ENCODE measurements around the gene PLEKHG1.

The PLEKHG1 gene

DNA sequence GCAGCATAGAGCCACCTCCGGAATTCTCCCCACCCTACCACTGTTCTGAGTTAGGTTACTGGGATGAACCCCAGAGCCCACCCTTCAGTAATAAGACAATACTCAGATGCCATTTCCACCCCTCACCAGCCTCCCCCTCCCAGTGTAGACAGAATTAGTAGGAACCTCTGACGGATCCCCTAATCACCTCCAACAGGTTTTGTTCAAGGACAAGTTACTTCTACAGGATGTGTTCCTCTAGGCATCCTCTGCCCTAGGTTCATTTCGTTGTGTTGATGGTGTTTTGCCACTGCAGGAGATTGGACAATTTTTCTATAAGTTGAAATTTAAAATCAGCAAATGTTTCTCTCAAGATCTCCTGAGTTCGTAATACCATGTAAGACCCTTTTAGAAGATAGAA is 22.8 kb downstream of the PLEKHG1 start:
- DNase-seq = no peak

DNA sequence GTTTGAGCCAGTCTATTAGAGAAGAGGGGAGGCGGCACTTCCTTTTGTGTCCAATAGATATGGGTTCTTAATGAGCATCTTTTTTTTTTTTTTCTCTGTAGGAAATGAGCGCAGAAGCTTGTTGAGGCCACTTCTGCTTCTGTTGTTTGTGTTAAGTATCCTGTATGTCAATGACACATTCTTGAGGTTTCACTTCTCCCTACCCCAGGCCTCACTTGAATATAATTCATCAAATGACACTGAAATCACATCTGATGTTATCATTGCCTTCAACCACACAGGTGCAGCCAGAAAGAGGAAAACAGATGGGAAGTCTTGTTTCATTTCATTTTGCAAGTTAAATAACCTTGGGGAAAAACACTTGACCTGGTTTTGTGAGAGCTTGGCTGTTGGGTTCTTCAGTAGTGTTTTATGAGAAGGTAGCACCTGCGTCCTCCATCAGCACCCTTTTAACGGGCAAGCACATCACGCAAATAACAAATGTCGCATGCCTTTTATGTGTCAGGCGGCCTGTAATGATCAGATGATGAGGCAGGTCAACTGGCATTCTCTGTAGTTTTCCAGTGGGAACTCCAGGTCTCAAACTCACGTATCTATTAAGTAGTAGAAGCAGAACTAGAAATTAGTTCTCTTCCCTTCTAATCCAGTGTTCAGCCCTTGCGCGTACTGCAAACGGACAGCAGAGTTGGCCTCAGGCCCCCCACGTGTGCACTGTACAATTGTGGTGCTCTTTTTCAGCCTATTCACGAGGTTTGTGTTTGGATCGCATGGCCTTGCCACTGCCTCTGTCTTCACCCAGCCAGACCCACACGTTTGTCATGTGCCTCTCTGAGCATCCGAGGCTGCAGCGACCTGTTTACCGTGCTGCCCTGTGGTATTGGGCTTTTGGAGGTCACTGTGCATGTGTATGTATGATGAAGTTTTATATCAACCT is 23.5 kb downstream of the PLEKHG1 start:
- no peak for DNase-seq

DNA sequence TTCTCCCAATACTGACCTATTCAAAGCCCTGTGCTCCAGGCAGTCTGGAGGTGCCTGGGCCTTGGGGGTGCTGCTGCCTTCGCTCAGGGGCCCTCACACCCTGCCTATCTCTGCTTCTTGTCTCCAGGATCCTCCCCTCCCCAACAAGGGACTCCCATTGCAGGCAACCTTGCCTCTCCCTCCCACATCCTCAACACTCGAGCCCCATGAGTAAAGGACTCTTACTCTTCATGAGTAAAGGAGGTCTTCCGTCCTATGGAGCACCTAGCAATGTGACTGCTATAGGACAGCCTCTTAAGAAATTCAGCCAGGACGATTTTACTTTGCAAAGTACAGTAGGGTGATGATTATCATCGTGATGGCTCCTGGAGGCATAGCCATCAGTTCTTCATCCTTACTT is 24.5 kb downstream of the PLEKHG1 start:
- DNase-seq = no peak

DNA sequence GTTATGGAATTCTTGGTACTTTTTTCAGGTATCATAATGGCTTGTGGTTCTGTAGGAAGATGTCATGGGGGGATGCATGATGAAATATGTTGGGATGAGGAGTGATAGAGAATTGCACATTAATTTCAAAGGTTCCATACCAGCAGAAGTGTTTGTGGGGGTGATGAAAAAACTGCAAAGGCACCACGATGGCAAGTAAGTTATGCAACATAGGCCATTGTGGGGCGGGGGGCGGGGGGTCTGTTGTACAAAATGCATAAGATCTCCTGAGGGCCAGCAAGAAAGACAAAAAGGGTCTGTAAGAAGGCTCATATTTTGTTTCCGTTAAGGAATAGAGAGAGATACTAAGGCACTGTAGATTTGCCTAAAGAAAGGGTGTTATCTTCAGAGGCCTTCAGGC is 26.2 kb downstream of the PLEKHG1 start:
- DNase-seq = no peak

DNA sequence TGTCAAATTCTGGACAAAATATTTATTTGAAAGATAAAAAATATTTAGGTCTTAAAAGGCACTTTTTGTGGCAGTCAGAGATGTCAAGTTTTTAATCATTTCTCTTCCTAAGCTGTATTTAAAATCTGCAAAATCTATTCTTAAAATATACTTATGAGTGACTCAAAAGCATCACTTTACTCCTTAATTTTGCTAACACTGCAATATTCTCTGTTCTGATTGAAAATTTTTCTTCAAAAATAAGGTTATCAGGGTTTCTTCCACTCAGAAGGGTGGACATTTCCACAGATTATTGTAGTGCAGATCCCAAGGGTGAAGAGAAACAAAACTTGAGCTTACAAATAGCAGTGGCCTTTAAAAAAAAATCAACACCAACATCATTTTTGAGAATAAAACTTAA is 27.5 kb downstream of the PLEKHG1 start:
- DNase-seq = no peak

DNA sequence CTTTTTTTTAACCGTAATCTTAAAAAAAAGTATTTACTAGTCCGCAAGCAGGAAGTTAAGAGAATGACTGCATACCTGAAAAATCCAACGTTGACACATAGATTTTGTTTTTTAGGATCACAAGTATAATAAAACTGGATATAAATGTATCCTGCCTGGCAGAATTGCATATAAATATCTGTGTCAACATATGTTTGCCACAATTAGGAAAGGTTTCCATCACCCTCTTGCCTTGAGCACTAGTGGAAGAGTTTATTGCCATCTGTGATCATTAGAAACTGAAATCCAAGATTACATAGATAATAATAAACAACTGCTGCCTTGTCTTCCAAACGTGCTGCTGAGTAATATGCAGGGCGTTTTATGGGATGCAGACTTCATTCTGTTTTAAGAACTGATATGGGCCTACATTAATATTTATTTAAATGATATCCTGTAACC is 27.9 kb downstream of the PLEKHG1 start:
- DNase-seq = no peak

DNA sequence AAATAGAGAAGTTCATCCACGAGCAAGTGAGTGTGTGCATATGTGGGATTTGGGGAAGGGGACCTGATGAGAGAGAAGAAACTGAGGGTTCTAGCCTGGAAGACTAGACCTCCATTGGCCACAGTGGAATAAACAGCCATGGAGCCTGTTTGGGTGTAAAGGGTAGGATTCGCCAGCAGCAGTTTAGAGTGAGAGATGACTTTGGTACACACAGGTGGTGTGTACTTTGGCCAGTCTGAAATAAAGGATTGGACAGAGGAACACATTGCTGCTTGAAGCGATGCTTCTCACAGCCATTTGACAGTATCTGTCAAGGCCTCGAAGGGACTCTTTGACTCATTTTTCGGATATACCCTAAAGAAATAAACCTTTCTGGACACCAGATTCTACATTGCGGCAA is 29.2 kb downstream of the PLEKHG1 start:
- DNase-seq = no peak

DNA sequence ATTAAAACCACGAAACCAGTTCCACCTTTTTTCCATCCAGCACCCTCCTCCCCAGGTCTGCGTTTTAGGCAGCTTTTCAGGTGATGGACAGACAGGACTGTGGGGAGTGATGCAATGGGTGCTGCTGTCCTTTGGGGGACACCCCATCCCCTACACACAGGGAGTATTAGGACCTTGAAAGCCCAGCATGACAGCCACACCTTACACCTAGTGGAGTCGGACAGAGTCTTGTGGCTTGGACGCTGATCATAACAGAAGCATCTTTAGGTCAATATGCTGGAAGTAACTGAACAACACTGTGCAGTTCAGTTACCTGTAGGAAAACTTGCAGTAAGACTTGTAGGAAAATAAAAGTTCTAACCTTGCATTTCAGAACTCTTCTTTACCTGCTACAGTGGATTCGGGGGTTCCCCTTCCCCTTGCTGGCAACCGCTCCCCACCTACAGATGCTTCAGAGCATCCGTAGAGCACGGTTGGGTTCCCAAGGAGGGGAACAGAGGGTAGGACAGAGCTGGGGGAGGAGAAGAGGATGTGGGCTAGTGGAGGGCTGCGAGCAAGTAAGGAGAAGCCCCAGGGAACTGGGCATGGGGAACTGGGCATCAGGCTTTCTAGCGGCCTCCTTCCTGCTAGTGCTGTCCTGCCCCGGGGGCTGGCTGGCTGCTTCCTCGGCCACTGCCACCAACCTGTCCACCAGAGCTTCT is 31.7 kb downstream of the PLEKHG1 start:
- no peak for DNase-seq

DNA sequence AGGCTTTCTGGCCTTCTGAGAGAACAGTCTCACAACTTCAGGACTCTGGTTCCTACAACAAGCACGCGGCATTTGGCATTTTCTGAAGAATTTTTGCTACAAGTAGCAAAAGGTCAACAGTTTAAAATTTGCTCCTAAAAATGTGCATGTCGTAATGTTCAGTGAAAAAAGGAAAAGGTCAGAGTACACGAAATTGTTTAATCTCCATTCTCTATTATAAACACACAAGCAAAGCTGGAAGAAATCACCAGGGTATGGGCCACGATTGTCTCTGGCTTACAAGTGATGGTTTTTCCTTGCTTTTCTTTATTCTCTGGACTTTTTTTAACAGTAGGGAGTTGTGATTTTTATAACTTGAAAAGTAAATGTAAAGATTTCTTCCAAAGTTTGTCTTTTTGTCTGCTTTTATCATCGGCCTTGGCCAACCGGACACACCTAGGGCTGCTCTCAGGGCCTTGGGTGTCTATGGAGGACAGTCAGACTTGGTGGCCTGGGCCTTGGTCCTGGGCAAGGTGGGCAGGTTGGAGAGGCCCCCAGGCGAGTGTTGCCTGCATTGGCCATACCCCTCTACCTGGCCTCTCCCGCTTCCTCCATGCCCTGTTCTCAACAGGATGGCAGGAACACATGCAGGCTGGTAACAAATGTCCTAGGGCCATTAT is 32.4 kb downstream of the PLEKHG1 start:
- DNase-seq = no peak

DNA sequence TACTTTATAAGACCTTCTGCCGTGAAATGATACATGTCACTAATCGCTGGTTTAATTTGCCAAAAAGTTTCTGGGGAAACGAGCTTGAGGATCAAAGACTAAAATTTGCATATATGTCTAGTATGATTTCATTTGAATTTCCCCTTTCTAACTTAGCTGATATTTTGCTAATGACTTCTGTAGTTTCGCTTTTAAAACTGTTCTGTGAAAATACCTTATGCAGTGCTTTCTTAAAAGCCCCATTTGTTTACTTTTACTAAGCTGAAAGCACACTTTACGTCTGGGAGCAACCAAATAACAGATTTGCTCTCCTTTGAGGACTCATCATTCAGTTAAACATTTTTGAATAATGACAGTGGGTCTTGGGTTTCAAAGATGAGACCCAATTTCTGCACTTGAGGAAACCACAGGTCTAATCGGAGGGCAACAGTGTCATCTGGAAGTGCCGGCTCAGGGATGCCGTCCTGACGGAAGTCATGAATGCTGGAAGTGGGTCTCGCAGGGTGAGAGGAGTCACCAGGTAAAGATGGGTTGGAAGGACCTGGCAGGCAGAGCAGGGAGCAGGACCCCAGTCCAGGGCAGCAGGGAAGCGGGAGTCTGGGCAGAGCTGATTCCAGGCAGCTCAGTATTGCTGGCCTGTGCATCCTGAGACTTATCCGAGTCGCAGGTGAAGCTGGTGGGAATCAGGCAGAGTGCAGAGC is 33.2 kb downstream of the PLEKHG1 start:
- DNase-seq = no peak

DNA sequence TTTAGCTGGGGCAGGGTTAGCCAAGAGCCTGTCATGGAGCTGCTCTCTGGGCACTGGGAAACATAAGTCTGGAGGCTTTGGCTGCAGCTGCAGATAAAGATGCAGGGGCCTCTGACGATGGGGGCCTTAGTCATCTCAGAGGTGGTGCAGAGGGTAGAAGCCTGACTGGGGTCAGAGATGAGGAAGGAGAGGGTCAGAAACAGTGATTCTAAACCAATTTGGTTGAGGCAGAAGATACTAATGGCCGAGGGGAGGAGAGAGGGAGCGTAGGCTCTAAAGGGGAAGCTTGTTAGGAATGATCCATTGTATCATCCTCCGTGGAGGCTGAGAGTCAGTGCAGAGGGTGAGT is 33.8 kb downstream of the PLEKHG1 start:
- no peak for DNase-seq

DNA sequence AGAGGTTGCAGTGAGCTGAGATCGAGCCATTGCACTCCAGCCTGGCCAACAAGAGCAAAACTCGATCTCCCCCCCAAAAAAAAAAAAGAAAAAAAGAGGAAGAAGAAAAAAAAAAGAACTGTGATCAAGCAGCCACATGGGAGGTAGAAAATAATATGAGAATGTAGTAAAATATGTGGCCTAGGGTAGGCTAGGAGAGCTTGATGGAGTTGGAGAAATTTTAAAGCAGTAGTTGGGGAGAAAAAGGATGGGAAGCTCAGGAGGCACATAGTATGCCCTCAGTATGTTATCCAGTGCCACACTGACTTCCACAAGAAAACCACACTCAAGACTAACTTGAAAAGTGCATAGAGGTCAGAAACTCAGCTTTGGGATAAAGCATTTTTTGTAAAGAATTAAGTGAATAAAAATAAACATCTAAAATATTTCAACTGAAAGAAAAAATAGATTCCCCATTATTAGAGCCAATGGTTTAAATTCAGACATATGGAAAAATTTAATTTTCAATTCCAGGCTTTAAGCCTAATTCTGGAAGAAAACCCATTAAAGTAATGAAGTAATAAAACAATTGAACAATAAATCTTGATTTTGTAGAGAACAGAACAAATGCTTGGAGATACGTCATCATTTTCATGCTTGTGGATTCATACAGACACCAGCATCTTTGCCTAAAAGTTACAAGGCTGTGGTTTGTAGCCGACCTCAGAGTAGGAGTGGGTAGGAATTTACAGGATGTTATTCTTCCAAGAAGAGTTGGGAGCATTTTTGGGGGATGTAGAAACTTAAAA is 34.7 kb downstream of the PLEKHG1 start:
- DNase-seq = no peak

DNA sequence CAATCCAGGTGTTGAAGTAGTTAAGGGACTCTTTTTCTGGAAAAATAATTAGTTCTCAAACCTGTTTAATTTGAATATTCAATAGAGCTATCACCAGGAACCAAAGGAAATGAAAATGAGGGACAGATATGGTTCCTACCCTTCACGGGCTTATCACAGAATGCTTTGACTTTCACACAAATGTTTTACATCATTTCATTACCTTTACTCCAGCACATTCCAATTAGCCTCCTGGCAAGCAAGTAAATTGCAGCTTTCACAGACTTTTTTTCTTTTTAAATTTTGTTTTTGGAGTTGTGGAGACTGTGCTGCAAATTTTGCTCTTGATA is 35.2 kb downstream of the PLEKHG1 start:
- no peak for DNase-seq

DNA sequence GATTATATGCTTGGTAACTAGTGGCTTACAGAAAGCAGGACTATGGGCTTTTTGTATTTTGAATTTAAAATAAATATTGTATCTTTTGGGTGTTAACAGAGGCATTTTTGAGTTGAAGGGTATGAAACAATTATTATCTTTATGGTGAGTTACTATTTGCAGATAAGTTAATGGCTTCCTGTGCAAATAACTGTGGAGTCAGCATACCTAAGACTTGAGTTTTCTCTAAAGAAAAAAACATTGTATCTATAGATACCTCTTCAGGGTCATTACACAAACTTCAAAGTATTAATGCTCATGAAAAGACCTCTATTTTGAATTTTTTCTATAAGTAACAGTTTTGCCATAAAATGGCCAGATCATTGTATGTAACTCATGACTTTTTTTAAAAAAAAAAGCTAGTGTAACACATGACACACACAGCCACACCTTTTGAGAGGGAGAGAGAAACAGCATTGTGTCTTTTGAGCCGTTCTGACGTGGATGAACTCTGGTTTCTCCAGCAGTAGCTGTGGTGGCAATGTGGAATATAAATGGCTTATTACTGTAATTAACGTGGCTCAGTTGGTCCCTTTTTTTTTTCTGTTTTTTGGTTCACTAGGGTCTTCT is 36.3 kb downstream of the PLEKHG1 start:
- DNase-seq = no peak

DNA sequence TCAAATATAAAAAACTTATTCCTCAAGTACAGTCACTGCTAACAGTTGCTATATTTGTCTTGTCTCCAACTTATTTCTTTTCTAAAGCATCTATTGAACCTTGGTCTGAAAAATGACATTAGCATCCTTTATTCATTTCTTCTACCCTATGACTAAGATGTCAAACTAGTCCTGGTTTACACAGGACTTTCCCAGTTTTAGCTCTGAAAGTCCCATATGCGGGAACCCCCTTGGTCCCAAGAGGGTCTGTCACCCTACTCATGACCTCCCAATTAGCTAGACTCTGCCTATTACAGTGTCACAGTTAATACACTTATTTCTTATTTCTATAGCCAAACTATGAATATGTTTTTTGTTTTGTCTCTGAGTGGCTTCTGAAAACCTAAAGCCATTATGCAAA is 37.1 kb downstream of the PLEKHG1 start:
- DNase-seq = no peak

DNA sequence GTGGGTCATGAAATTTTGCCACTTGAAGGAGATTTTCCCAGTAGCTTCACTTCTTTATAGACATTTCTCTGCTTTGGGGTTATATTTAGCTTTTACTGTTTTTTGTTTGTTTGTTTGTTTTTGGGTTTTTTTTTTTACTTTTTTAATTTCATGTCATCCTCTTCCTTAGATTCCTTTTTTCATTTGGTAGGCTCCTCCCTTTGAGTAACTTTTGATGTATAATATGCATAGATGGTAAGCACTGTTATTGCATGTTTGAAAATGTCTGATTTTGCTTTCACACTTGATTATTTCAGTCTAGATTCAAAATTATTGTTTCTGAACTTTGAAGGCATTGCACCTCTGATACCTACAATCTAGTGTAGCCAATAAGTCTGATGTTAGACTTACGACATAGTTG is 37.6 kb downstream of the PLEKHG1 start:
- no peak for DNase-seq

DNA sequence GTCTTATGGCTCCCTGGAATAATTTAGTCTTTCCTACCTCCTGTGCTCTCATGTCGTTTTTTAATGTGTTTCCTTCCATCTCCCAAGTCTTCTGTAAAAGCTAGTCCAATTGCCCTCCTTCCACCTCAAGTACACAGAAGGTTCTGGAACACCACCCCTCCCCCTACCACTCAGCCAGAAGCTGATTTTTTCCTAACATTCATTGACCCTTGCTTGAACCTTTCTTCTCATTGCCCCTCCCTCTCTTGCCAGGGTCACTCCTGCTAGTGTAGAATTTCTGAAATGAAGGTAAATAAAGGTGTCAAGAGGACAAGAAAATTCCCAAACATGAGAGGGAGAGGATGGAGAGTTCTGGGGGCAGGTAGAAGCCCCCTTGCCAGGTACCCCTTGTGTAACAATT is 38.6 kb downstream of the PLEKHG1 start:
- DNase-seq = no peak

DNA sequence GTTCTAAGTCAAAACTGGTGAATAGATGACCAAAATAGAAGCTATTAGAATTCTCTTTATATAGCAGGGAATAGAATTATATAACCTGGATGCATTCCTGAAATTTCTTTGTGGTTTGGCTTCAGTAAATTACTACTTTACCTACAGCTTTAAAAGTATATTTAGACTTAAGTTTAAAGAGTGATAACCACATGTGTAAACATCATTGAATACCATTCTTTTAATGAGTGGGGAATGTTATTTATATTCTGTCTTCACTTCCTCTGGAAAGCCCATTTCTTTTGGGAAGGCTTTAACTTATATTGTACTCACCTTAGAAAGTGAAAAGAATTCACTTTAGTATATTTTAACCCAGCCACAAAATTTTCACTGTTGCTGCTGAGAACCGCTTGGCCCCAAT is 39.1 kb downstream of the PLEKHG1 start:
- no peak for DNase-seq

DNA sequence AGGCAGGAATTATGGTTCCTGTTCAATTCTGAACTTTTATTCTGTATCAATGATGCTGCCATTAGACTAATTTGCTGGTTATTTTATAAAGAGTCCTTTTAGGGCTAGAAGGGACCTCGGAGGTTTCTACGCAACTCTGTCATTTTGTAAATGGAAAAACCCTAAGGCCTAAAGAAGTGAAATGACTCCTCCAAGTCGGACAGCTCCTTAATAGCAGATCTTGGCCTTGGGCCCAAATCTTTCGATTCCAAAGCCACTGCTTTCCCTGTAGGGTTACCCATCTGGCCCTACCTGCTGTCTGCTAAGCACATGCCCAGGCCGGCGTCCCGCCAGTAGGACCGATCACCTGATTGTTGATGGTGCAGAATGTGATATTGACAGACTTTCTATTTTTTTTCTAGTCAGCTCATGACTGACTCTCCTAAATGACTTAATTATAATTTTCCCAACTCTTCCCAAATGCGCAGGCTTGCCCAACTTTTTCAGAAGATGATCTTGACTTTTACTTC is 40.2 kb downstream of the PLEKHG1 start:
- no peak for DNase-seq

DNA sequence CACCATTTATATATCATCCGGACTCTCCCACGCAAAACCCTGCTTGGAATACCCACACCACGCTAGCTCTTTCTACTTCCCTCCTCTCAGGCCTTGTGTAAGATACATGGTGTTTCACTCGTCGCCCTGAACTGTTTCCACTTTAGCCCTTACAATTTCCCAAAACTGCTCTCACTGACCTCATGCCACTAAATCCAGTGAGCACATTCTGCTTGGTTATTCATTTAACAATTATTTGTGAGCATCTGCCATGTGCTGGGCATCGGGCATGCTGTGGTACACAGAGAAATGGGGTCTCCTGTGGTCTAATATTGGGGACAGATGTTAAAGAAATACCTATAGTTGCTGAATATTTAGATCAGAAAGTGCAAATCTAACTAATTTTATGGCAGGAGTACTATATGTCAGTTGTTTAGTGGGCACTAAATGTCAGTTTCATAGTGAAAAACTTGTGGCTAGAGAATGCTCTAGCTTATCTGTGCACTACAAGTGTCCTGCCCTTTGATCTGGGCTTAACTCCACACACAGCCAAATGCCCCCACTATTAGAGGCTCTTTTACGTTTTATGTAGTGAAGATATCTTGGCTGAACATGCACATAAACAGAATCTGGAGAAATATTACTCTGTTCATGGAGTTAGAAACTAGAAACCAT is 41.0 kb downstream of the PLEKHG1 start:
- no peak for DNase-seq

DNA sequence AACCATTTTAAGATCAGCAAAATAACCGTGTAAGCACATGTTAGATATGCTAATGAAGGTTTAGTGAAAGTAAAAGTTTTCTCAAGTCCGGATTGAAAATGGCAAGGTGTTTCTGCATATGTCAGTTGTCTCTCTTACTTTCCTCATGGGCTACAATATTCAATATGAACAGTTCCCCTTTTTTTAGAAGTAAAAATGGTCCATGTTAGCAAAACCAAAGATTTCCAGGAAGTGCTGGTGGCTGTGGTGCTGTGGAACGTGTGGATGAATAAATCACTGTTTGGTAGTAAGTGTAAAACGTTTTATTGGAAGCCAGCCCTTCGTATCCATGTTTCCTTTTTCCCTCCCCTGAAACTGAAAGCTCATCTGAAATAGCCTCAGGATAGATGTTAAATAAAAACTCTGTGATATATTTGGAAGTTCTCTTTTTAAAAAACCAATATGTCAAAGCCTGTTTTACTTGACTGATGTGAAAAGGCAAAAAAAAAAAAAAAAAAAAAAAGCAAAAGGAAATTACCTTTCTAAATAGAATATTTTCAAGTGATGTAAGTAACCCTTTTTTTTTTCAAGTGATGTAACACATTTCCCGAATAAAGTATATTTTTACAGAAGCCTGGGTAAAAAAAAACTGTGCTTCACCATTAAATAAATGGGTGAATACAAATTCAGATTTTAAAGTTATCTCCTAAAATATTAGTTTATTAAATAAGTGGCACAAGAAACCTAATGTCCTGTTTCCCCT is 41.9 kb downstream of the PLEKHG1 start:
- no peak for DNase-seq
